Epithelial cell of prostate (primary cell): ENCODE measurements around the gene METTL8.

Experiments used
- DNase-seq: peaks from one replicate; pipeline ENCODE4 v3.0.0-alpha.2; 2011; ENCODE audit warnings: low read depth, low spot score
- H3K27ac ChIP-seq: fragments of 450-650 bp; 2 replicates; pipeline ENCODE4 v1.5.1; 2017; ENCODE audit warnings: mild to moderate bottlenecking

Gene METTL8

GRCh38 chr2:171347591-171348032 is 86.2 kb downstream of the METTL8 start:
- peak overlapping the region; percentile 42 for H3K27ac ChIP-seq
- peak; percentile 3 for DNase-seq

- DNase-seq = no peak
- H3K27ac ChIP-seq = peak overlapping the region; percentile 42
Measured at GRCh38 chr2:171346723-171347557, 86.8 kb downstream of the METTL8 start.

- no peak for DNase-seq
- H3K27ac ChIP-seq = peak overlapping the region; percentile 42
Measured at GRCh38 chr2:171345971-171346722, 87.6 kb downstream of the METTL8 start.

GRCh38 chr2:171344182-171344581 is 89.6 kb downstream of the METTL8 start:
- DNase-seq = no peak
- no peak overlapping the region for H3K27ac ChIP-seq

- no peak overlapping the region for H3K27ac ChIP-seq
- DNase-seq = no peak
Measured at GRCh38 chr2:171342067-171342413, 91.8 kb downstream of the METTL8 start.

- no peak overlapping the region for H3K27ac ChIP-seq
- no peak for DNase-seq
Measured at GRCh38 chr2:171341394-171342066, 92.3 kb downstream of the METTL8 start.

GRCh38 chr2:171334946-171335345 is 98.8 kb downstream of the METTL8 start:
- no peak for DNase-seq
- no peak overlapping the region for H3K27ac ChIP-seq

GRCh38 chr2:171334171-171334570 is 99.6 kb downstream of the METTL8 start:
- DNase-seq = no peak
- no peak overlapping the region for H3K27ac ChIP-seq

GRCh38 chr2:171330155-171330956 is 103.4 kb downstream of the METTL8 start:
- no peak for DNase-seq
- H3K27ac ChIP-seq = no peak overlapping the region

- no peak for DNase-seq
- H3K27ac ChIP-seq = no peak overlapping the region
Measured at GRCh38 chr2:171327043-171327496, 106.7 kb downstream of the METTL8 start.

GRCh38 chr2:171325886-171326585 is 107.8 kb downstream of the METTL8 start:
- no peak for DNase-seq
- H3K27ac ChIP-seq = no peak overlapping the region

- no peak for DNase-seq
- no peak overlapping the region for H3K27ac ChIP-seq
Measured at GRCh38 chr2:171323971-171324528, 109.7 kb downstream of the METTL8 start.

- no peak overlapping the region for H3K27ac ChIP-seq
- DNase-seq = no peak
Measured at GRCh38 chr2:171322928-171323327, 110.9 kb downstream of the METTL8 start.

- DNase-seq = no peak
- no peak overlapping the region for H3K27ac ChIP-seq
Measured at GRCh38 chr2:171320731-171321130, 113.1 kb downstream of the METTL8 start.

GRCh38 chr2:171320208-171320621 is 113.6 kb downstream of the METTL8 start:
- H3K27ac ChIP-seq = no peak overlapping the region
- DNase-seq = no peak

- H3K27ac ChIP-seq = no peak overlapping the region
- DNase-seq = no peak
Measured at GRCh38 chr2:171319164-171319810, 114.5 kb downstream of the METTL8 start.

- H3K27ac ChIP-seq = no peak overlapping the region
- no peak for DNase-seq
Measured at GRCh38 chr2:171318463-171318934, 115.3 kb downstream of the METTL8 start.

- DNase-seq = no peak
- H3K27ac ChIP-seq = no peak overlapping the region
Measured at GRCh38 chr2:171317492-171318125, 116.2 kb downstream of the METTL8 start.
